GM18505 (cell line): Measurements from ENCODE around the gene IGFL4.

Experiments used
- ATAC-seq: cut with Tn5 transposase; IDR thresholded peaks from one replicate; pipeline ENCODE4 v1.9.1; 2021; ENCODE audit not compliant: unreplicated experiment
- POLR2A ChIP-seq: IDR thresholded peaks from 4 replicates; pipeline ENCODE4 v1.6.1; 2011; ENCODE audit warnings: borderline replicate concordance; ENCODE audit not compliant: insufficient read depth, insufficient read length; ENCODE audit errors: extremely low read depth

The IGFL4 gene

GRCh38 chr19:46043519-46043918 is 2.7 kb upstream of the IGFL4 start:
- no peak for TF ChIP-seq POLR2A
- ATAC-seq = no peak

GRCh38 chr19:46042252-46042883 is 1.6 kb upstream of the IGFL4 start:
- no peak for ATAC-seq

DNA sequence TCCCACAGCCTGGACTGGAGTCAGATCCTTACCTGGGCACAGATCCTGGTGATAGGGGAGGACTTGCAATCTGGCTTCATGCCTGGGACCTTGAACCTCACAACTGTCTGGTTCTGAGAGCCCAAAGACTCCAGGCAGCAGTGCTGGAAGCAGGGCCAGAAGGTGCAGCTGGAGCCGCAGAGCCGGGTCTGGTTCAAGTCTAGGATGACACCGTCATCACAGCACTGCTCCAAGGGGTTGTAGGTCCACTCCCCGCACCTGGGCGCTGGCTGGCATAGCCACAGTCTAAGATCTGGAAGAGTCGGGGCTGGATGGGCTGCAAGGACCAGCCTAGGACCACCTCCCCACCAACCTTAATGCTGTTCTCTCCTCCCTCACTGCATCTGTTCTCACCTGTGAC is 677 bp downstream of the IGFL4 start:
- TF ChIP-seq POLR2A = no peak

More at GRCh38 chr19:46042252-46042883, 1.6 kb upstream of the IGFL4 start:
- TF ChIP-seq POLR2A = no peak

DNA sequence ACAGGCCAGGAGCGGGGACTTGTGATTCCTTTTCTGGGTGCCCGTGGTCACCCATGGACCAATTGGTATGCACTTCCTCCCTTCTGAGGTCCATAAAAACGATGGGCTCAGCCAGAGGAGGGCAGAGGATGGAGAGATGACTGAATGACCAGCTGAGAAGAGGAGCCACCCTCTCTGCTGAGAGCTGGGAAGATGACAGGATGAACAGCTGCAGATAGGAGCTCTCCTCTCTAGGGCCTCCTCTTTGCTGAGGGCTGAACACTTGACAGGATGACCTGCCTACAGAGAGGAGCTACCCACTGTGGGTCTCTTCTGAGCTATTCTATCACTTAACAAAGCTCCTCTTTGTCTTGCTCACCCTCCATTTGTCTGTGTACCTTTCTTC is 4.1 kb downstream of the IGFL4 start:
- no peak for ATAC-seq
- TF ChIP-seq POLR2A = no peak

More for the DNA sequence above, 677 bp downstream of the IGFL4 start:
- ATAC-seq = no peak

DNA sequence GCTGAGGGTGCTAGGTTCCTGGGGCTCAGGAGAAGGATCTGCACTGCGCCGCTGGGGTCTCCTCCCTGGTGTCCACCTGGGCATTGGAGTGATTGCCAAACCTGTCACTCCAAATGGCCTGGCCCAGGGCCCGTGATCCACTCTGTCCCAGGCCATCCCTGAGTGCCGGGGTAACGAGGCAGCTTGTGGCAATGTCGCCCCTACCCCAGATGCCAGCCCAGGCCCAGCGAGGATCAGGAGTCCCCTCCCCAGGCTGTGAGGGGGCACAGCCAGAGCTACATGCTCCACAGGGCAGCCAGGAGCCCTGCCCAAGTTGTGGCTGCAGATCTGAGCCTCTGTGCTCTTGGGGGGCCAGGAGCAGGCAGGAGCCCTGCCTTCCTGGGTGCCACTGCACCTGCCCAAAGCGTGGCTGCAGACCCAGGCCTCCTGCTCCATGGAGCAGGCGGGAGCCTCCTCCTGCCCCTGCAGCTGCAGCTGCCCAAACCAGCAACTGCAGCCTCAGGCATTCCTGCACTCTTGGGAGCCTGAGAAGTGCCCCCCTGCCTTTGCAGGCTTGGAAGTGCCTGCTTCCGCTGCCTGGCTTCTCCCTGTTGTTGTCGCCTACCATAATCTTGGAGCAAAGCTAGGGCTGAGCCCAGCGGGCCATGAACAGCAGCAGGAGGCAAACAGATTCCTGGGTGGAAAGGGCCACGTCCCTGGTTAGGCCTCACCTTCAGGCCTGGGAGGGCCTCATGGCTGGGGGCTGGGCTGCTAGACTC is 4.6 kb downstream of the IGFL4 start:
- no peak for TF ChIP-seq POLR2A
- ATAC-seq = no peak

DNA sequence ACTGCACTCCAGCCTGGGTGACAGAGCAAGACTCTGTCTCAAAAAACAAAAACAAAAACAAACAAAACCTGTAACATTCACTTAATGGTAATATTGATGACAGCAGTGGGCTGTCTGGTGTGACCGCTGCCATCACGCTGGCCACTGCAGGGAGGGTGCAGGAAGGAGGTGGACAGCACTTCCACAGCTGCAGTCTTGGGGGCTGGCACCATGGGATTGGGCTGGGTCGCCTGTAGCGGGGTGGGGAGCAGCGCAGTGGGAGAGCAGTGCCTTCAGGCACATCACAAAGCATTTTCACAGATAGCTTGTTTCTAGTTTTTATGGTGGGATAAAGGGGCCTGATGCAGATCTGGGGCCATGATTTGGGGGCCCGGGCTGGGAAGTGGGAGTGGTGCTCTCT is 5.3 kb downstream of the IGFL4 start:
- no peak for ATAC-seq
- TF ChIP-seq POLR2A = no peak

DNA sequence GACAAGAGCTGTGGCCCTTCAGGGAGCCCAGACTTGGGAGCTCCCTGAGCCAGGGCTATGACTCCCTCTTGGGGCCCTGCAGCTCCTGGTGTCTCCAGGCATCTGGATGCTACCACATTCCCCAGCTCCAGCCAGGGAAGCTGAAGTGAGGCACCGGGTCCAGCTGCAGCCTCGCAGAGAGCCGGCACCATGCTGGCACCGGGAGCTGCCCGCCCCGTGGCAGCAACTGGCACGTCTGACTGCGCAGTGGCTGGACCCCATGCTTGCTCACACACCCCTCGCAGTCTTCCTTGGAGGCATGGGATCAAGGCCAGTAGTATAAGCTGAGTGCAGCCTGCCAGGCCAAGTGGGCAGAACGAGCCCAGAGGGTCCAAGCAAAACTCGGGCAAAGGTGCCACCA is 7.4 kb downstream of the IGFL4 start:
- TF ChIP-seq POLR2A = no peak
- no peak for ATAC-seq

GRCh38 chr19:46032597-46033025 is 8.2 kb downstream of the IGFL4 start:
- no peak for ATAC-seq
- no peak for TF ChIP-seq POLR2A

GRCh38 chr19:46031781-46032596 is 8.8 kb downstream of the IGFL4 start:
- TF ChIP-seq POLR2A = no peak
- ATAC-seq = no peak

GRCh38 chr19:46030812-46031550 is 9.8 kb downstream of the IGFL4 start:
- no peak for ATAC-seq
- TF ChIP-seq POLR2A = no peak

- TF ChIP-seq POLR2A = no peak
- no peak for ATAC-seq
Measured at GRCh38 chr19:46025835-46026234, 15.0 kb downstream of the IGFL4 start.

- TF ChIP-seq POLR2A = no peak
- no peak for ATAC-seq
Measured at GRCh38 chr19:46023311-46023779, 17.5 kb downstream of the IGFL4 start.

DNA sequence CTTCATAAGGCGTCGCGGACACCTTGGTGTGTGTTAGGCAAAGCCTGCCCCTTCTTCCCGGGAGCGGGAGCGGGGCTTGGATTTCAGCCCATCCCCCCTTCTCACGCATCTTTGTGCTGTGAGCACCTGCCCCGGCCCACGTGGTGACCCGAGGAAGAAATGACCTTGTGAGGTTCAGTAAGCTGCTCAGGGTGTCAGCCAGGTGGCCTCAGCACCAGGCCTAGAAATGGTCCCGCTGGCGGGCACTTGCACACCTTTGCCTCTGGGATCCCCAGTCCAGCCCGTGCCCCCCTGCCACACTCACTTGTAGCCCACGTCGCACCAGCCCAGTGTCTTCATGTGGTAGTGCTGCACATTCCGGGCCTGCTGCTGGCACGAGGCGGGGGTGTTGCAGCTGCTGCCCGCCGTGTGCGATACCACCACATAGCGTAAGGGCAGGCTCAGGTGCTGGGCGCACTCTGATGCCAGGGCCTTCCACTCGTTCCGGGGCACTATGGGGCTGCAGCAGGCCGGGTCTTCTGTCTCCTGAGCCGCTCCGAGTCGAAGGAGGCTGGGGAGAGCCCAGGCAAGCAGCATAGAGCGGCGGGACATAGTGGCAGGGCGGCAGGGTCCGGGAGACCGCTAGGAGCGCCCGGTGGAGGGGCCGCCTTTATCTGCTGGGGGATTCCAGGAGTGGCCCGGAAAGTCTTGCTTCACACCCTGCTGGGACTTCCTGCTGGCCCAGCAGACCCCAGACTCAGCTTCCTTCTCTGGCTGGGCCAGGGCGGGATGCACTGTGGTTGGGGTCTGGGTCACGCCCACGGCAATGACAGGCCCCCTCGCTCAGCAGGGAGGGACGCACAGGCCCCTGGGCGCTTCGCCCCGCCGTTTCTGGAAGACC is 18.1 kb downstream of the IGFL4 start, which contains the start of gene PGLYRP1:
Gene PGLYRP1, minus strand, starts transcription at position 623 of the 880 bp plus-strand sequence. Its CDS starts 32 bp downstream, at position 591.
- no peak for TF ChIP-seq POLR2A

DNA sequence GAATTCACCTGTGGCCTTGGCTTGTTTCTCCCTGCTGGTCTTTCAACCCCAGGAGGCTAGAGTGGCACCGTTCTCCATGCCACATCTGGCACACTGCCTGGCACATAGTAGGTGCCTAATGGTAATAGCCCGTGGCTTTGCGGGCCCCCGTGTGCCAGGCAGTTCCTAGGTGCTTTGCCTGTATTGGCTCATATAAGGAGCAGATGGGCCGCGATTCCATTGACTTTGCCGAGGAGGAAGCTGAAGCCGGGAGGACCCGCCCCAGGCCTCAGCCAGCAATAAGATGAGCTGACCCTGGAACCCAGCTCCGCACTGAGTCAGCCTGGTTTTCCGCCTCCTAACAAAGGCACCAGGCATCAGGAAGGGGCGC is 18.8 kb downstream of the IGFL4 start:
- no peak for TF ChIP-seq POLR2A
- ATAC-seq = no peak

More for the DNA sequence above, 18.1 kb downstream of the IGFL4 start, which contains the start of gene PGLYRP1:
- no peak for ATAC-seq
